Measurements from ENCODE around the gene CBFA2T3.

DNA sequence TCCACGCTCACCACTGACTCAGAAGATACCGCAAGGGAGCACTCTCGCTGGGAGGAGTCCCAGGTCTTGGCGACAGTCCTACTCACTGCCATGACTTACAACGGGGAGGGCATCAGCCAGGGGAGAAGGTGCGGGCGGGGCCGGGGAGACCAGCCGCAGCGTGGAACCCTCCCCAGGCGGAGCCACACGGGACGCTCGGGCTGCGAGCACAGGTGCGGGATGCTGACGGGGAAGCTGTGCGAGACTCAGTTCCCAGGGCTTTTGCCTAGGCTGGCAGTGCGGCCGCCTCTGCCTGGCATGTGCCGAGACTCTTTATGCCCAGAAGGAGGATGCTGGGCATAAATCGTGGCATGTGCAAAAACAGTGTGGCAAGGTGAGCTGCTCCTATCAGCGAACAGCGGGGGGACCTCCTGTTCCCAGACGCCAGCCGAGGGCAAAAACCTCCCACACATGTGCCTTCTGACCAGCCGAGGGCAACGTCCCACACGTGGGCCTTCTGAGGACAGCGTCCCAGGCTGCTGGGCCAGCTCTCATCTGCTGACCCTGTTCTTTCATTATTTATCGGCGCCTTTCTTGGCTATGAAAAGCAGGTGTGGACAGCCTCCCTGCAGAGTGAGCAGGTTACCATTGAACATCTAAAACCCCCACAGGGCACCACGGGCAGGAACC lies 126.3 kb downstream of the CBFA2T3 start:
- TF ChIP-seq, protein P1, sequence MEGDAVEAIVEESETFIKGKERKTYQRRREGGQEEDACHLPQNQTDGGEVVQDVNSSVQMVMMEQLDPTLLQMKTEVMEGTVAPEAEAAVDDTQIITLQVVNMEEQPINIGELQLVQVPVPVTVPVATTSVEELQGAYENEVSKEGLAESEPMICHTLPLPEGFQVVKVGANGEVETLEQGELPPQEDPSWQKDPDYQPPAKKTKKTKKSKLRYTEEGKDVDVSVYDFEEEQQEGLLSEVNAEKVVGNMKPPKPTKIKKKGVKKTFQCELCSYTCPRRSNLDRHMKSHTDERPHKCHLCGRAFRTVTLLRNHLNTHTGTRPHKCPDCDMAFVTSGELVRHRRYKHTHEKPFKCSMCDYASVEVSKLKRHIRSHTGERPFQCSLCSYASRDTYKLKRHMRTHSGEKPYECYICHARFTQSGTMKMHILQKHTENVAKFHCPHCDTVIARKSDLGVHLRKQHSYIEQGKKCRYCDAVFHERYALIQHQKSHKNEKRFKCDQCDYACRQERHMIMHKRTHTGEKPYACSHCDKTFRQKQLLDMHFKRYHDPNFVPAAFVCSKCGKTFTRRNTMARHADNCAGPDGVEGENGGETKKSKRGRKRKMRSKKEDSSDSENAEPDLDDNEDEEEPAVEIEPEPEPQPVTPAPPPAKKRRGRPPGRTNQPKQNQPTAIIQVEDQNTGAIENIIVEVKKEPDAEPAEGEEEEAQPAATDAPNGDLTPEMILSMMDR (IDR thresholded peaks at IDR 0.05) = no peak
- no peak for TF ChIP-seq POLR2A (IDR thresholded peaks at IDR 0.05)
